Stimulated activated naive CD8-positive, alpha-beta T cell treated with anti-CD3 and anti-CD28 coated beads, Interleukin-15, amount 100 ng/mL, for 72 hours (primary cell): ENCODE results near the gene CALY.

ENCODE experiments used
- ATAC-seq: fragments of 150-1000 bp; cut with Tn5 transposase; 2 replicates; pipeline ENCODE4 v1.10.0; 2021; ENCODE audit warnings: mild to moderate bottlenecking, moderate library complexity
- DNase-seq, 2 donors: peaks; one replicate each; pipeline ENCODE4 v3.0.0; 2021 to 2022
- H3K27ac Mint-ChIP-seq, 2 donors: one replicate each; pipeline ENCODE4 v1.8.0; 2022; ENCODE audit warnings: mild to moderate bottlenecking in 2 of 2, mixed read lengths in 2 of 2, moderate library complexity in 2 of 2
- H3K27me3 Mint-ChIP-seq: one replicate; pipeline ENCODE4 v1.8.0; 2022; ENCODE audit warnings: mixed read lengths
- H3K4me1 Mint-ChIP-seq: one replicate; pipeline ENCODE4 v1.8.0; 2022; ENCODE audit warnings: mild to moderate bottlenecking, mixed read lengths
- H3K4me3 Mint-ChIP-seq, 2 donors: one replicate each; pipeline ENCODE4 v1.8.0; 2022; ENCODE audit warnings: mild to moderate bottlenecking in 2 of 2, mixed read lengths in 2 of 2, moderate library complexity in 1 of 2
- H3K9me3 Mint-ChIP-seq, 2 donors: one replicate each; pipeline ENCODE4 v1.8.0; 2022; ENCODE audit warnings: mixed read lengths in 2 of 2

Gene CALY

DNA sequence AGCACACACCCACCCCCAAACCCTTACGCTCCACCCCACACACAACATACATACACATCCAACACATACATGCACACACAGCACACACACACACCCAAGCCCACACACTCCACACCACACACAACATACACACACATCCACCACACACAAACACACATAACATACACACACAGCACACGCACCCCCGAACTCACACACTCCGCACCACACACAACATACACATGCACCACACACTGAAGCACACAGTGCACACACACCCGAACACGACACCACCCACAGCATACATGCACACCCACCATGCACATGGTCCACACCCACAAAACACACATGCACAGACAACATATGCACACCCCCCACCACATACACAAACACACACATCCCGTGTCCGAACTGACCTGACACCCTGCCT lies 12.5 kb upstream of the CALY start:
- peak overlapping the region in 1 of 2 donors; percentile 19 for H3K27ac Mint-ChIP-seq
- peaks cover 37% of the 10 kb centered on the region for H3K27me3 Mint-ChIP-seq
- ATAC-seq (no peak), DNase-seq (no peak)
- no peak overlapping the region for H3K4me3 Mint-ChIP-seq
- no peaks in the 10 kb centered on the region for H3K9me3 Mint-ChIP-seq
- H3K4me1 Mint-ChIP-seq: no peaks in the 10 kb centered on the region

DNA sequence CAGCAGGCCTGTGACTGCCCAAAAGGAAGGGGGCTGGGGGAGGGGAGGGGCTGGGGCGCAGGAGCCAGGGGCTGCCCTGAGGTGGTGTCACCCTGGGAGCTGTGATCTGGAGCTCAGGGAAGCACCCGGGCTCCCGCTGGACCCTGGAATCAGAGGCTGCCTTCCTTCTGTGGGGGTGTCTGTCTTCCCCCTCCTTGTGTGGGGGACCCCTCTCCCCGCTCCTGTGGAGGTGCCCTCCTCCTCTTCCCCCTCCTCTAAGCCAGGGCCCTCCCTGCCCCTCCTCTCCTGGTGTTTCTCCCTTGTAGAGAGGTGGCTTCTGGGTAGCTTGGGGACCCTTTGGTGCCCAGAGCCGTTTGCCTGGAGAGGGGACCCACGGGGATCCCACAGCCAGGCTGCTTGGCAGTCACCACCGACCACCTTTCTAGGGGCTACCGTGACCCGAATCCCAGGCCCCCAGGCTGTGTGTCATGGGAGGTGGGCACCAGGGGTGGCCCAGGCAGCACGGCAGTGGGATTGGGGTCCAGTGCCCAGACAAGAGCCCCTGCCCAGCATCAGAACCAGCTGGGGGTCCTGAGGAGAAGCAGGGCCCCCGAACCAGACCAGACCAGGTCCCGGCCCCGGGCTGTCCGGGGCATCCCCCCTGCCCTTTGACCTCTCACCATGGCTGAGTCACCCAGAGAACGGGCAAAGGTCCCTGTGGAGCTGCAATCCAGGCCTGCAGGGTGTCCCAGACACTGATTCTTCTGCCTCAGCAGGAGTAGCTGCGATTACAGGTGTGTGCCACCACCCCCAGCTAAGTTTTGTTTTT lies 11.2 kb upstream of the CALY start:
- ATAC-seq (no peak), DNase-seq (no peak)
- no peaks in the 10 kb centered on the region for H3K4me1 Mint-ChIP-seq
- no peak overlapping the region for H3K4me3 Mint-ChIP-seq
- H3K27ac Mint-ChIP-seq: no peak overlapping the region
- H3K9me3 Mint-ChIP-seq: no peaks in the 10 kb centered on the region
- H3K27me3 Mint-ChIP-seq: peaks cover 47% of the 10 kb centered on the region

DNA sequence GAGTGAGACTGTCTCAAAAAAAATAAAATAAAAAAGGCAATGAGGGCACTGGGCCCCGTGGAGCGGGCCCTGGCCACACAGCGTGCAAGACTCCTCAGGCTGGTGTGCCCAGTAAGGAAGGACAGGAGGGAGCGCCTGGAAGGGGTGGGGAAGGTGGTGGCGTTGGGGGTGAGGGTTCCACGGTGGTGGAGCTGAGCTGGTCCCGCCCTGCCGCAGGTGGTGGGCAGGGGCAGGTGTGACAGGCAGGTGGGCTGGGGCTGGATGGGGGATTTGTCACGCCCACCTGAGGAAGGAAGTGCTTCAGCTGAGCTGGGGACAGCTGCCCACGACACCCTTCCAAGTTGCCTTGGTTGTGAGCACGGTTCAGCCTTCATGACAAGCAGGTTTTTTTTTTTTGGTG lies 9.7 kb upstream of the CALY start:
- H3K4me3 Mint-ChIP-seq: no peak overlapping the region
- no peaks in the 10 kb centered on the region for H3K9me3 Mint-ChIP-seq
- DNase-seq: no peak
- peak; percentile 11 for ATAC-seq
- no peak overlapping the region for H3K27ac Mint-ChIP-seq
- no peaks in the 10 kb centered on the region for H3K4me1 Mint-ChIP-seq
- peaks cover 56% of the 10 kb centered on the region for H3K27me3 Mint-ChIP-seq

DNA sequence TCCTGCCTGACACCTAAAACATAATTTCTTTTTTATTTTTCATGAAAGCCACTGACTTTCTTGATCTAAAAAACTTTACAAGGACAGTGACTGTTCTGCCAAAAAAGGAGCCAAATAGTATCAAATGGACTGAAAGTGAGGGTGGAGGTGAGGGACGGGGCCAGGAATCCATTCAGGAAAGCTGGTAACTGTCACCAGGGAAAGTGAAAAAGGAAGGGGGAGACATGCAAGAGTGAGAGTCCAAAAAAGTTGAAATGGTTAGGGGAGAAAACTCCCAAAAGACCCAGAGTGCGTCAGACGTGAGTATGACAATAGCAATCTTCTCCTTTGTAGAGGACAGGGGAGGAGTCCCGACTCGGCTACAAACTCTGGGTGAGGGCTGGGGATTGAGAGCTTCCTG lies 7.5 kb upstream of the CALY start:
- Mint-ChIP-seq H3K4me3 (no peak overlapping the region), H3K27ac (no peak overlapping the region), H3K27me3 (peaks cover 54% of the 10 kb centered on the region), H3K4me1 (no peaks in the 10 kb centered on the region), H3K9me3 (no peaks in the 10 kb centered on the region)
- no peak for ATAC-seq
- no peak for DNase-seq

DNA sequence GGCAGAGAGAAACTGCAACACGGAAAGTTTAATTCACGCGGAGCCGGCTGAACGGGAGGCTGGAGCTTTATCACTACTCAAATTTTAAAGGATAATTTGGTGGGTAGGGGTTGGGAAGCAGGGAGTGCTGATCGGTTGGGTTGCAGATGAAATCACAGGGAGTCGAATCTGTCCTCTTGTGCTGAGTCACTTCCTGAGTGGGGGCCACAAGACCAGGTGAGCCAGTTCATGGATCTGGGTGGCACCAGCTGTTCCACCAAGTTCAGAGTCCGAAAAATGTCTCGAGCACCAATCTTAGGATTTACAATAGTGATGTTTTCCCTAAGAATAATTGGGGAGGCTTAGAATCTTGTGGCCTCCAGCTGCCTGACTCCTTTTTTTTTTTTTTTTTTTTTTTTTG lies 6.9 kb upstream of the CALY start:
- ATAC-seq (no peak), DNase-seq (no peak)
- Mint-ChIP-seq H3K4me1 (no peaks in the 10 kb centered on the region), H3K27me3 (peaks cover 48% of the 10 kb centered on the region), H3K9me3 (no peaks in the 10 kb centered on the region), H3K4me3 (no peak overlapping the region), H3K27ac (no peak overlapping the region)

DNA sequence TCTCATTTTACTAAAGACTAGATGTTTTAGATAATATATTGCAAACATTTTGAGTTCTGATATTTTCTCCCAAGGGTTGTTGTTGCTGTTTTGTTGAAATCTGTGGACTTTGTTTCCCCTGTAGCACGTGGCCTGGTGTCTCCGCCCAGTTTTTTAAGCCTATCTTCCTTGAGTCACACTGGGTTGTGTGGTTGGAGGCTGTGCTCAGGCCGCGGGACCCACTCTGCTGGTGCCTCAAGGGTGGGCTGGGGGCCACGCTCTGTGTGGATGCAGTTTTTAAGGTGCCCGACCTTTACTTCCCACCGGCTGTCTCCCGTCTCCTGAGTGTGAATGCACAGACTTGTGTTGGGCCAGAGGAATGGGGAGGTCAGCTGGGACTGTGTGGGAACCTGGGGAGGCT lies 6.2 kb upstream of the CALY start:
- H3K9me3 Mint-ChIP-seq: no peaks in the 10 kb centered on the region
- ATAC-seq: no peak
- H3K4me3 Mint-ChIP-seq: no peak overlapping the region
- no peak for DNase-seq
- H3K27me3 Mint-ChIP-seq: peaks cover 48% of the 10 kb centered on the region
- no peak overlapping the region for H3K27ac Mint-ChIP-seq
- H3K4me1 Mint-ChIP-seq: no peaks in the 10 kb centered on the region

DNA sequence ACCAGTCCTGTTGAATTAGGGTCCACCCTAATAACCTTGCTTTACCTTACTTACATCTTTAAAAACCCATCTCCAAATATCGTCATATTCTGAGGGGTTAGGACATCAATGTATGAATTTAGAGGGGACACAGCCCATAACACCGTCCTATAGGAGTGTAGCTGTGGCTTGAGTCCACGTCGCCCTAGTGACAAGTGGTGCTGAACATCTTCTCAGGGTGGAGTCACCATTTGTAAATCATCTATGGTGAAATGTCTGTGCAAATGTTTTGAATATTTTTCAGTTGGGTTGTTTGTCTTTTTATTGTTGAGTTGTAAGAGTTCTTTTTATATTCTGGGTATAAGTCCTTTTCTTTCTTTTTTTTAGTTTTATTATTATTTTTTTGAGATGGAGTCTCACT lies 5.3 kb upstream of the CALY start:
- H3K9me3 Mint-ChIP-seq: no peaks in the 10 kb centered on the region
- DNase-seq (no peak), ATAC-seq (no peak)
- peak overlapping the region in 1 of 2 donors; percentile 23 for H3K27ac Mint-ChIP-seq
- H3K4me3 Mint-ChIP-seq: no peak overlapping the region
- no peaks in the 10 kb centered on the region for H3K4me1 Mint-ChIP-seq
- H3K27me3 Mint-ChIP-seq: peaks cover 48% of the 10 kb centered on the region

DNA sequence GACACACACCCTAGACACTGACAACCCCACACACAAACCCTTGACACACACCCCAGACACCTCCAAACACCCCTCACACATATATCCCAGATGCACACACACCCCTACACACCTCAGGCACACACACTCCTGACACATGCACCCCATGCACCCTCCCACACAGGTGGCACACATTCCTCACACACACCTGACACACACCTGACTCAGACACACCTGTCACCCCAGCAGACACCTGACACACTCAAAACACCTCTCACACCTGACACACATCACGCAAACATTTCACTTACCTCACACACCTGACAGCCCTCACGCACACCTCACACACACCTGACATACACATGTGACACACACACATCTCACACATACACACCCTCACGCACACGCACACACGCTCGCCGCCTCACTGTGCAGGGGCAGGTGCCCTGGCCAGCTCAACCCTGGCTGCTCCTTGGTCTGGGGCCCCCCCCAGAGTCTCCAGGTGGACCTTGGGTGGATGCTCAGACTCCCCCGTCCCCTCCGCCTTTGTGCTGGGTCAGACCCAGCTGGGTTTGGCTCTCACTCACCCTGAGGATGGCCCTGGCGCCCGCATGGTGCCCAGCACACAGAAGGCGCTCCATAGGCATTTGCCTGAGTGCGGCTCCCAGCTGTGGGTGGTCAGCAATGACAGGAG lies 3.1 kb upstream of the CALY start:
- H3K27me3 Mint-ChIP-seq: peaks cover 30% of the 10 kb centered on the region
- no peaks in the 10 kb centered on the region for H3K9me3 Mint-ChIP-seq
- no peak overlapping the region for H3K27ac Mint-ChIP-seq
- ATAC-seq: no peak
- peaks cover 2% of the 10 kb centered on the region for H3K4me1 Mint-ChIP-seq
- no peak overlapping the region for H3K4me3 Mint-ChIP-seq
- no peak for DNase-seq

DNA sequence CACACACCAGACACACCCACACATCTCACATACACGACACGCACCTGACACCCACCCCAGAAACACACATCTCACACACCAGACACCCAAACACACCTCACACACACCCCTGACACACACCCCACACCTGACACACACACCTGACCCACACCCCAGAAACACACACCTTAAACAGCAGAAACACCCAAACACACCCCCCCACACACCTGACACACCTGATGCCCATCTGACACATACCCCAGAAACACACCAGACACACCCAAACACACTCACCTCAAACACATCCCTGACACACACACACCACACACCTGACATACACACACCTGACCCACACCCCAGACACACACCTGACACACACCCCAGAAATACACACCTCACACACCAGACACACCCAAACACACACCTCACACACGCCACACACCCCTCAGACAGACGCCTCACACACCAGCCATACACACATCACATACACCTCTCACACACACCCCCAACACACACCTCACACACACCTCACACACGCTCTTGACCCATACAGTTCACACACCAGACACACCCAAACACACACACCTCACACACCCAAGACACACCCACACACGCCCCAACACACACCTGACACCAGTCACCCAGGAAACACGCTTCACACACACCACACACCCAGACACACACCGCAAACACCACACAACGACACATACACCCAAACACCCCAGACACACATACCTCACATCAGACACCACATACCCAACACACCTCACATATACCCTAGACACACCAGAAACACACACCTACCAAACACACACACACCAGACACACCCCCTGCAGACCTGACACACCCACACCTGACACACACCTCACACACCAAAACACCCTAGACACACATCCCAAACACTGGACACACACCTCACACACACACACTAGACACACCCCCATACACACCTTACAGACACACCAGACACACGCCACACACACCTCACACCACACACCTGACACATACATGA lies 1.7 kb upstream of the CALY start:
- DNase-seq (no peak), ATAC-seq (no peak)
- Mint-ChIP-seq H3K4me1 (peaks cover 7% of the 10 kb centered on the region), H3K27ac (no peak overlapping the region), H3K9me3 (no peaks in the 10 kb centered on the region), H3K4me3 (no peak overlapping the region), H3K27me3 (peaks cover 29% of the 10 kb centered on the region)

DNA sequence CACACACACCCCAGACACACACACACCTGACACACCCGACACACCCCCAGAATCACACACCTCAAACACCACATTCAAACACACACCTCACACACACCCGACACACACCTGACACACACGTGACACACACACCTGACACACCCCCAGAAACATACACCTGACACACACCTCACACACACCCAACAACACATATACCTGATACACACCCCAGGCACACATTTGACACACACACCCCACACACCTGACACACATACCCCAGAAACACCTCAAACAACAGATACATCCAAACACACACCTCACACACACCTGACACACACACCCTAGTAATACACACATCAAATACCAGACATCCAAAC lies 652 bp upstream of the CALY start:
- H3K4me3 Mint-ChIP-seq: no peak overlapping the region
- H3K27ac Mint-ChIP-seq: no peak overlapping the region
- DNase-seq (no peak), ATAC-seq (no peak)
- peaks cover 7% of the 10 kb centered on the region for H3K4me1 Mint-ChIP-seq
- peaks cover 34% of the 10 kb centered on the region for H3K27me3 Mint-ChIP-seq
- H3K9me3 Mint-ChIP-seq: no peaks in the 10 kb centered on the region

DNA sequence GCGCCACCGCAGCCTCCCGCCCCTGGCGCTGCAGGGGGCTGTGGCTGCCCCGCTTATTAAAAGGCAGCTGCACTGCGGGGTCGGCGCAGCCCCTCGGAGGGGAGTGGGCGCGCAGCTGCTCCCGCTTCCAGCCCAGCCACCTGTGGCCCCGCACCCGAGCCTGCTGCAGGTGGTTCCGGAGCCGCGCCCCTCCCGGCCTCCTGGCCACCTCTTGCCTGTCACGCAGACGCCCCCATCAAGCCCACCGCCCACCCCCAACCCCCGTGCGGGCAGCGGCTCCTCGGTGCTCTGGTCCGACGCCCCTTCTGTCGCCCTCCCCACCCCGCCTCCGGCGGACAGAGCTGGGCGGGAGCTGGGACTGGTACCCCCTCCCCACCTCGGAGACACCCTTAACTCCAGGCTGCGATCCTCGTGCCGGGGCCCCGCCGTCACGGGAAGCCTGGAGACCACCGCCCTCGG lies 549 bp downstream of the CALY start:
- H3K9me3 Mint-ChIP-seq: no peaks in the 10 kb centered on the region
- peaks cover 37% of the 10 kb centered on the region for H3K27me3 Mint-ChIP-seq
- peaks cover 7% of the 10 kb centered on the region for H3K4me1 Mint-ChIP-seq
- H3K27ac Mint-ChIP-seq: no peak overlapping the region
- no peak for DNase-seq
- peak; percentile 27 for ATAC-seq
- no peak overlapping the region for H3K4me3 Mint-ChIP-seq

DNA sequence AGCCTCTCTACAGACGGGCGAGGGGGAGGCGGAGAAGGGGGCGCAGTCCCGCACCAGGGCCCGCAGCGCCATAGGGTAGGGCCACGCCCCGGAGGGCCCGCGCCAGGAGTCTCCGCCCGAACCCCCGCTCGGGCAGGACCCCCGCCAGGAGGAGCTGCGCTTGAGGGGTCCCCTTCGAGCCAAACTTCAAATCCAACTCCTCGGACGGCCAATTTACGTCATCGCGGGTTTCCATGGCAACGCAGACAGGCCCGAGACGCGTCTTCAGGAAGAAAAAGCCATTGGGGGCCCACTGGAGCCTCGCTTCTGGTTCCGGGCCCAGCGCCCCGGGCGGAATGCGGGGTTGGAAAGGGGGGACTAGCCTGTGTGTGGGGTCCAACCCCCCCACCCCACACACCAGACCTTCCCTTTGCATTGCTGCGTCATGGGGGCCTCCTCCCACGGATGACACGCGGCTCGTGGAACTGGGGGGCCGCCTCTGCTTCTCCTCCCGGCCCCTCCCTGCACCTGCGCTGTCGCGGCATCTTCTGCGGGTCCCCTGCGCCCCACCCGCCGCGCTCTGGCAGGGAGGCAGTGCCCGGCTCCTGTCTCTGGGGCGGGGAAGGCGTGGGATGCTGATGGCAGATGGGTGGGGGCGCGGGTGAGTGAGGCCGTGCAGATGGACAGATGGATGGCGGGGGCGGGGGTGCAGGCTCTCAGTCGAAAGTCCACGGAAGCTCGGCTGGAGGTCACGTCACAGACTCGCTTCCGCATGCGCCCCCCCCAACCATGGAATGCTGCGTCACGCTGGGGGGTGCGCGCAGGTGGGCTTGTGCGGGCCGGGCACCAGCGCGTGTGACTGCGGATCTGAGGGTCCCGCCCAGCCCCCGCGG lies 1.2 kb downstream of the CALY start:
- Mint-ChIP-seq H3K9me3 (no peaks in the 10 kb centered on the region), H3K4me3 (peak overlapping the region; percentile 41 to 85), H3K4me1 (peaks cover 7% of the 10 kb centered on the region), H3K27me3 (peaks cover 43% of the 10 kb centered on the region), H3K27ac (no peak overlapping the region)
- ATAC-seq (peak; percentile 60), DNase-seq (peak; percentile 73 to 74)

DNA sequence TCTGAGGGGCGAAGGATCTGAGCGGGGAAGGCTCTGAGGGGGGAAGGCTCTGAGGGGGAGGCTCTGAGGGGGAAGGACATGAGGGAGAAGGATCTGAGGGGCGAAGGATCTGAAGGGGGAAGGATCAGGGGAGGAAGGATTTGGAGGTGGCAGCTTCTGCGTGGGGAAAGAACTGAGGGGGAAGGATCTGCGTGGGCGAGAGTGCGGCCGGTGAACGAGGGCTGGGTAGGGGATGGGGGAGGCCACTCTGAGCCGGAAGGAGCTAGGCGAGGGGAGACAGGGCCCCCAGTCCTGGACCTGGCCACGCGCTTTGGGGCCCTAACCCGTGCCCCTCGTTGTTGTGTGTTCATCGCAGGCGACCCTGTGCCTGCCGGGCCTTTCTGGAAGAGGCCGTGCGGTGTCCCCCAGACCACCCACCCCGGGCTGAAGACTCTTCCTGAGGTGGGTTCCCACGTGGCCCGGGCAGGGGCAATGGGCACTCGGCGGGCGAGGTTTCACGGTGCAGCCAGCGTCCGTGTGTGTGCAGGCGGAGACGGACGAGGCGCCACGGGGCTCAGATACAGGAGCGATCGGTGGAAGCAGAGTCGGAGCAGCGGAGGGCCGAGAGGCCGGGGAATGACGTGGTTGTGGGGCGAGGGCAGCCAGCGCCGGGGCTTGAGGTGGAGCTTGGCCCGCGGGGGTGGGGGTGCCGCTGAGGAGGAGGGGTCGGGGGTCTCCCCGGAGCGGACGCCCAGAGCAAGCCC lies 2.0 kb downstream of the CALY start:
- ATAC-seq: peak; percentile 47
- H3K27me3 Mint-ChIP-seq: peaks cover 48% of the 10 kb centered on the region
- peak overlapping the region; percentile 81 to 85 for H3K4me3 Mint-ChIP-seq
- DNase-seq: no peak
- H3K4me1 Mint-ChIP-seq: peaks cover 11% of the 10 kb centered on the region
- H3K9me3 Mint-ChIP-seq: no peaks in the 10 kb centered on the region
- H3K27ac Mint-ChIP-seq: no peak overlapping the region

DNA sequence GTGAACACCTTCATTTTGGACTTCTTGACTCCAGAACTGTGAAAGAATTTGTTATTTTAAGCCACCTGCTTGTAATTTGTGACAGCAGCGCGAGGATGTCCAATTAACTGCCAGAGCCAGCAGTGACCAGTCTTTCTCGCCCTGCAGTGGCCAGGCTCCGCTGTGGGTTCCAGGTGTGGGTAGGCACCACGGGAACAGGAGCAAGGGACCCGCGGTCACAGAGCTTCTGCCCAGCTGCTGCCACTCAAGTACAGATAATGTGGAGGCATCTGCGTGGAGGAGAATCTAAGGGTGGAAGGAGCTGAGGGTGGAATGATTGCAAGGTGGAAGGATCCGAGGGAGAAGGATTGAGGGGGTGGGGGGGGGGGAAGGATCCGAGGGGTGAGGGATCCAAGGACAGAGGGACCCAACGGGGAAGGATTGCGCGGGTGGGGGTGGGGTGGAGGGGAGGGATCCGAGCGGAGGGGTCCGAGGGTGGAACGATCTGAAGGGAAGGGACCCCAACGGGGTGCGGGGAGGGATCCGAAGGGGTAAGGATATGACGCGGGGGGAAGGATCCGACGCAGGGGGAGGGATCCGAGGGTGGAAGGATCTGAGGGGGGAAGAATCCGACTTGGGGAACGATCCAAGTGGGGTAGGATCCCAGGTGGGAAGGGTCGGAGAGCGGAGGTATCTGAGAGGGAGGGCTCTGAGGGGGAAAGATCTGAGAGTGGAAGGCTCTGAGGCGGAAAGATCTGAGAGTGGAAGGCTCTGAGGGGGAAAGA lies 3.6 kb downstream of the CALY start:
- Mint-ChIP-seq H3K27me3 (peaks cover 64% of the 10 kb centered on the region), H3K4me3 (no peak overlapping the region), H3K27ac (no peak overlapping the region), H3K9me3 (no peaks in the 10 kb centered on the region), H3K4me1 (peaks cover 19% of the 10 kb centered on the region)
- DNase-seq (no peak), ATAC-seq (no peak)
